ENCODE data around the gene SIX2. TPM values are rescaled to one million over a fixed set of nuclear protein-coding genes. Genes with fewer than 3 reads are reported as not detected.

SIX2 gene
- total and polyA plus RNA-seq, 2 donors (not counting 1 experiment from before 2014, with no cell fraction given): not detected

DNA sequence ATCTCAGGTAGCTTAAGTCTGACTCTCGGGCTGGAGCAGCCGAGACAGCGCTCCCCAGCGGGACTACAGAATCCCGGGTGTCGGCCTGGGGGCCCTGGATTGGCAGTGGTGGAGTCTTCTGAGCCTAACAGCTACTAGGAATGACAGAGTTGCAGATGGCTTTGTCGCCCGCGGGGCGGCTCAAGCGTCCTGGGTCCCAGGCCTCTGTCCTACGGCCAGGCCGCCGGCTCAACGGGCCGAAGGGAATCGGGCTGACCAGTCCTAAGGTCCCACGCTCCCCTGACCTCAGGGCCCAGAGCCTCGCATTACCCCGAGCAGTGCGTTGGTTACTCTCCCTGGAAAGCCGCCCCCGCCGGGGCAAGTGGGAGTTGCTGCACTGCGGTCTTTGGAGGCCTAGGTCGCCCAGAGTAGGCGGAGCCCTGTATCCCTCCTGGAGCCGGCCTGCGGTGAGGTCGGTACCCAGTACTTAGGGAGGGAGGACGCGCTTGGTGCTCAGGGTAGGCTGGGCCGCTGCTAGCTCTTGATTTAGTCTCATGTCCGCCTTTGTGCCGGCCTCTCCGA, 8.8 kb downstream of the SIX2 start:
- DNase-seq (no peak), ATAC-seq (ENCODE audit: low read depth) (no peak)
- no peaks in the 10 kb centered on the region for H3K36me3 ChIP-seq (replicated peaks in 1 of 2; ENCODE audit: control extremely low read depth in 1 of 2, control insufficient read depth in 1 of 2, extremely low read depth in 1 of 2, insufficient read depth in 2 of 2, low read length in 1 of 2)
- H3K4me1 Mint-ChIP-seq: peaks cover 25% of the 10 kb centered on the region
- peaks cover 59% of the 10 kb centered on the region for H3K27me3 Mint-ChIP-seq
- H4K20me1 ChIP-seq (ENCODE audit: control insufficient read depth, insufficient read depth, low read length, poor library complexity, severe bottlenecking): no peaks in the 10 kb centered on the region
- H3K9me3 ChIP-seq (ENCODE audit: control extremely low read depth in 1 of 3, control insufficient read depth in 2 of 3, insufficient read depth in 1 of 3, low read length in 2 of 3): peaks cover 0 to 28% (median 0%) of the 10 kb centered on the region in 3 donors
- peaks cover 39% of the 10 kb centered on the region in 2 donors for H3K4me1 ChIP-seq (ENCODE audit: control insufficient read depth in 2 of 2, insufficient read depth in 2 of 2, low read length in 2 of 2)
- peaks cover 0 to 80% (median 56%) of the 10 kb centered on the region in 4 experiments for H3K27me3 ChIP-seq (replicated peaks in 1 of 4; ENCODE audit: control extremely low read depth in 1 of 4, control insufficient read depth in 3 of 4, insufficient read depth in 4 of 4, low read length in 3 of 4)
- no peak overlapping the region for H3K27ac ChIP-seq (ENCODE audit: low read length in 2 of 2)
- no peak overlapping the region for H3K27ac Mint-ChIP-seq
- TF ChIP-seq EZH2 (IDR thresholded peaks at IDR 0.05; ENCODE audit: borderline replicate concordance, insufficient read depth, low read depth, low read length, poor library complexity, severe bottlenecking) (no peak), CTCF (IDR thresholded peaks at IDR 0.05) (no peak)
- H3K4me3 Mint-ChIP-seq: peak overlapping the region; percentile 64
- H3K9ac ChIP-seq (ENCODE audit: low read length): peak overlapping the region; percentile 32
- H2AFZ ChIP-seq (ENCODE audit: insufficient read depth, low read depth, low read length, poor library complexity, severe bottlenecking): peak overlapping the region; percentile 46
- 17% methylated on average over 36 of the region's 36 CpGs for WGBS (ENCODE audit: insufficient coverage)
- POLR2A ChIA-PET: no interaction called here
- no peaks in the 10 kb centered on the region for H3K79me2 ChIP-seq (ENCODE audit: control insufficient read depth, insufficient read depth, low read length)
- intact Hi-C loops (cut with micrococcal nuclease): no loop called here
- CTCF ChIA-PET: interaction anchor here (2.0 kb wide), 1 partner anchor 19 kb away, joined by 5 read pairs; no protein-coding TSS in a partner anchor
- H3K4me3 ChIP-seq (ENCODE audit: control extremely low read depth in 1 of 5, extremely low read depth in 1 of 5, insufficient read depth in 1 of 5, low read depth in 2 of 5, low read length in 4 of 5): no peak overlapping the region
- H3K9me3 Mint-ChIP-seq (ENCODE audit: insufficient read depth): no peaks in the 10 kb centered on the region
- peak overlapping the region; percentile 67 for H3K4me2 ChIP-seq (replicated peaks; ENCODE audit: low read depth, low read length, poor library complexity, severe bottlenecking)

GRCh38 chr2:44999540-44999939, 9.7 kb downstream of the SIX2 start:
- ChIA-PET CTCF (interaction anchor here (2.0 kb wide), 1 partner anchor 18 kb away, joined by 5 read pairs; no protein-coding TSS in a partner anchor), POLR2A (no interaction called here)
- no peak overlapping the region for H3K4me3 Mint-ChIP-seq
- Histone ChIP-seq H3K27ac (ENCODE audit: low read length in 2 of 2) (no peak overlapping the region), H3K9me3 (ENCODE audit: control extremely low read depth in 1 of 3, control insufficient read depth in 2 of 3, insufficient read depth in 1 of 3, low read length in 2 of 3) (peaks cover 0 to 28% (median 0%) of the 10 kb centered on the region in 3 donors), H3K36me3 (replicated peaks in 1 of 2; ENCODE audit: control extremely low read depth in 1 of 2, control insufficient read depth in 1 of 2, extremely low read depth in 1 of 2, insufficient read depth in 2 of 2, low read length in 1 of 2) (no peaks in the 10 kb centered on the region), H3K4me3 (ENCODE audit: control extremely low read depth in 1 of 5, extremely low read depth in 1 of 5, insufficient read depth in 1 of 5, low read depth in 2 of 5, low read length in 4 of 5) (no peak overlapping the region), H4K20me1 (ENCODE audit: control insufficient read depth, insufficient read depth, low read length, poor library complexity, severe bottlenecking) (no peaks in the 10 kb centered on the region), H2AFZ (ENCODE audit: insufficient read depth, low read depth, low read length, poor library complexity, severe bottlenecking) (no peak overlapping the region), H3K4me2 (replicated peaks; ENCODE audit: low read depth, low read length, poor library complexity, severe bottlenecking) (no peak overlapping the region), H3K4me1 (ENCODE audit: control insufficient read depth in 2 of 2, insufficient read depth in 2 of 2, low read length in 2 of 2) (peaks cover 30 to 33% of the 10 kb centered on the region in 2 donors), H3K79me2 (ENCODE audit: control insufficient read depth, insufficient read depth, low read length) (no peaks in the 10 kb centered on the region), H3K27me3 (replicated peaks in 1 of 4; ENCODE audit: control extremely low read depth in 1 of 4, control insufficient read depth in 3 of 4, insufficient read depth in 4 of 4, low read length in 3 of 4) (peaks cover 0 to 74% (median 52%) of the 10 kb centered on the region in 4 experiments), H3K9ac (ENCODE audit: low read length) (no peak overlapping the region)
- TF ChIP-seq EZH2 (IDR thresholded peaks at IDR 0.05; ENCODE audit: borderline replicate concordance, insufficient read depth, low read depth, low read length, poor library complexity, severe bottlenecking) (no peak), CTCF (IDR thresholded peaks at IDR 0.05) (no peak)
- H3K27me3 Mint-ChIP-seq: peaks cover 59% of the 10 kb centered on the region
- intact Hi-C loops (cut with micrococcal nuclease): no loop called here
- no peak for DNase-seq
- no peaks in the 10 kb centered on the region for H3K9me3 Mint-ChIP-seq (ENCODE audit: insufficient read depth)
- no peak overlapping the region for H3K27ac Mint-ChIP-seq
- H3K4me1 Mint-ChIP-seq: peaks cover 24% of the 10 kb centered on the region
- ATAC-seq (ENCODE audit: low read depth): no peak
- 85% methylated on average over 9 of the region's 10 CpGs for WGBS (ENCODE audit: insufficient coverage)
